ENCODE measurements around the gene CAV1. TPM values are rescaled to one million over a fixed set of nuclear protein-coding genes. Genes with fewer than 3 reads are reported as not detected.

CAV1 gene
- total RNA-seq, 4 donors from 2014 or later = 183 to 351 (median 300) TPM

GRCh38 chr7:116573541-116573940, 48.7 kb downstream of the CAV1 start:
- DNase-seq = no peak
- no peaks in the 10 kb centered on the region for H3K36me3 ChIP-seq
- intact Hi-C loops (cut with DNase I; ENCODE audit: low total_unique reads) = no loop called here
- H3K4me1 ChIP-seq = no peaks in the 10 kb centered on the region
- no peak for TF ChIP-seq POLR2A (IDR thresholded peaks at IDR 0.05)
- TF ChIP-seq, protein P1, sequence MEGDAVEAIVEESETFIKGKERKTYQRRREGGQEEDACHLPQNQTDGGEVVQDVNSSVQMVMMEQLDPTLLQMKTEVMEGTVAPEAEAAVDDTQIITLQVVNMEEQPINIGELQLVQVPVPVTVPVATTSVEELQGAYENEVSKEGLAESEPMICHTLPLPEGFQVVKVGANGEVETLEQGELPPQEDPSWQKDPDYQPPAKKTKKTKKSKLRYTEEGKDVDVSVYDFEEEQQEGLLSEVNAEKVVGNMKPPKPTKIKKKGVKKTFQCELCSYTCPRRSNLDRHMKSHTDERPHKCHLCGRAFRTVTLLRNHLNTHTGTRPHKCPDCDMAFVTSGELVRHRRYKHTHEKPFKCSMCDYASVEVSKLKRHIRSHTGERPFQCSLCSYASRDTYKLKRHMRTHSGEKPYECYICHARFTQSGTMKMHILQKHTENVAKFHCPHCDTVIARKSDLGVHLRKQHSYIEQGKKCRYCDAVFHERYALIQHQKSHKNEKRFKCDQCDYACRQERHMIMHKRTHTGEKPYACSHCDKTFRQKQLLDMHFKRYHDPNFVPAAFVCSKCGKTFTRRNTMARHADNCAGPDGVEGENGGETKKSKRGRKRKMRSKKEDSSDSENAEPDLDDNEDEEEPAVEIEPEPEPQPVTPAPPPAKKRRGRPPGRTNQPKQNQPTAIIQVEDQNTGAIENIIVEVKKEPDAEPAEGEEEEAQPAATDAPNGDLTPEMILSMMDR (IDR thresholded peaks at IDR 0.05) = no peak
- no peaks in the 10 kb centered on the region for H3K27me3 ChIP-seq
- no peak overlapping the region for H3K27ac ChIP-seq
- H3K9me3 ChIP-seq = no peaks in the 10 kb centered on the region
- no peak overlapping the region for H3K4me3 ChIP-seq

DNA sequence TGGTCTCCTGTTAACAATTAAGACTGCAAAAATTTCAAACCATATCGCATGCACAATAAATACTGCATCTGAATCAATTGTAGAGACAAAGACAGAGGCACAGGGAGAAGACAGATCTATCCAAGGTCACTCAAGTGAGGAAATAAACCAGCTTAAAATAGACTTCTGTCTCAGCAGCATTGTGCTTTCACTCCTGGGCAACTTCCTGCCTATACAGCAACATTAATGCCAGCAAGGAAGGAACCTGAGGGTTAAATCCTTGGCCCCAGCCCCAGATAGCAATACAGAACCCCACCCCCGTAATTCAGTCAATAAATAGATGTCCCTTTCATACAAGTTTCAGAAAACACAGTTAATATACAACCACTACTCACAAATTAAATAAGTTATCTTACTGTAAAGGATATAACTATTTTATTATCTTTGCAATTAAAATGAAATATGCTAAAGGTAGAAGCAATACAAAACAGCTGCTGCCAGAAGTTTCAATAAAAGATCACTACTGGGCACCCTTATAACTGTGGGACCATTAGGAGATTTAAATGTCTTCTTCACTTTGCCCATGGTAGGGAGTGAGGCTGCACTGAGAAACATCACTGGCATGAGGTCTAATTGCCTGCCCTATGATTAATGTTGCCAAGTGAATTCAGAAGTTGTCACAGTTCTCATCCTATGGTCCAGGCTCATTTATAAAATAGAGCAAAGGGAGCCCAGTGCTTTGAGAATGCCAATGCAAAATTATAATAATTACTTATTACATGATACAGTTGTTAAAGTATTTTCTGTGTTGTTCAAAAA, 49.4 kb downstream of the CAV1 start:
- no peak for TF ChIP-seq POLR2A (IDR thresholded peaks at IDR 0.05)
- TF ChIP-seq, protein P1 (IDR thresholded peaks at IDR 0.05) = no peak
- Histone ChIP-seq H3K9me3 (no peaks in the 10 kb centered on the region), H3K36me3 (no peaks in the 10 kb centered on the region), H3K27ac (no peak overlapping the region), H3K4me3 (no peak overlapping the region), H3K27me3 (no peaks in the 10 kb centered on the region), H3K4me1 (no peaks in the 10 kb centered on the region)
- intact Hi-C loops (cut with DNase I; ENCODE audit: low total_unique reads) = no loop called here
- no peak for DNase-seq

GRCh38 chr7:116575853-116576252, 51.0 kb downstream of the CAV1 start:
- intact Hi-C loops (cut with DNase I; ENCODE audit: low total_unique reads) = no loop called here
- no peaks in the 10 kb centered on the region for H3K36me3 ChIP-seq
- H3K27ac ChIP-seq = no peak overlapping the region
- DNase-seq = no peak
- no peak overlapping the region for H3K4me3 ChIP-seq
- no peaks in the 10 kb centered on the region for H3K4me1 ChIP-seq
- no peaks in the 10 kb centered on the region for H3K9me3 ChIP-seq
- TF ChIP-seq, protein P1 (IDR thresholded peaks at IDR 0.05) = no peak
- no peak for TF ChIP-seq POLR2A (IDR thresholded peaks at IDR 0.05)
- no peaks in the 10 kb centered on the region for H3K27me3 ChIP-seq

DNA sequence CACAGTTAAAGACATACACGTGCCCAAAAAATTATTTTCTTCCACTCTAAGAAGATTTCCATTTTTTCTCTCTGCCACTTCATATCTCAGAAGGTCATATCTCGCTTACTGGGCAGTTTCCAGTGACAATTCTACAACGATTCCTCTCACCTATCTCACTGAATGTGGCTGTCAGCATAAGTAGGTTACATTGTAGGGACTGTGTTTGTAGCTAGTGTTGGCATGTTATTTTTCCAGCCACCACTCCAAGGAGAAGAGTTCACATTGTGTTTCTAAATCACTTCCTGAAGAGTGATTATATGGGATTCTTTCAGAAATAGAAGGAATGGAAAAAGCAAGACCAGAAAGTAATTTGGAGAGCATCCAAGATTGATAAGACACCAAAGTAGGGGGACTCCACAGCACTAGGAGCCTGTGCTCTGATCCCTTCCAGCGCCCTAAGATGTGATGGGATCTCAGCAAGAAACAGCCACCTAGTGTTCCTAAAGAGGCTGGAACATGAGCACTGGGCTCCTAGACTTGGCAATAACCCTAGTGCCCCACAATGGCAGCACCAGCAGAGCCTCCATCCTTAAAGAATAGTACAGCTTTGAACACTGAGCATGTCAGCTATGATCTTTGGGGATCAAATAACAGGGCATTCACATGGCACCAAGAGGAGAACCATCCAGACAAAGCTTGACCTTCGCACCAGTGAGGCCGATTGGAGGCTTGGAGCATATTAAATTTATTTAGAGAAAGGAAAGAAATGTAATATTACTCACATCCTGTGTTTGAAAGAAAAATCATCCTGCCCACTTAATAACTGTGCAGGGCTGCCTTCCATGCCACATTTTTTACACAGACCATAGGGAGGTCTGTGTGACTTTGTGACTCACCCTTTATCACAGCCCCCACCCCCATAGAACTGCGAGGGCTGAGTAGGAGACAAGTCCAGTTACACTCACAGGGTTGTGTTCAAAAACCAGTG, 51.8 kb downstream of the CAV1 start:
- no peaks in the 10 kb centered on the region for H3K27me3 ChIP-seq
- TF ChIP-seq POLR2A (IDR thresholded peaks at IDR 0.05) = no peak
- TF ChIP-seq, protein P1 (IDR thresholded peaks at IDR 0.05) = no peak
- no peaks in the 10 kb centered on the region for H3K4me1 ChIP-seq
- H3K27ac ChIP-seq = peak overlapping the region; percentile 12 to 16
- no peak overlapping the region for H3K4me3 ChIP-seq
- peak in 1 of 2 donors; percentile 22 for DNase-seq
- no peaks in the 10 kb centered on the region for H3K36me3 ChIP-seq
- no peaks in the 10 kb centered on the region for H3K9me3 ChIP-seq
- intact Hi-C loops (cut with DNase I; ENCODE audit: low total_unique reads) = no loop called here
